Endothelial cell of umbilical vein (primary cell): ENCODE results near the gene TMEM273. TPM values are rescaled to one million over a fixed set of nuclear protein-coding genes. Genes with fewer than 3 reads are reported as not detected.

Experiments
- BruUV-seq: library from RNA; stranded (reverse); fragments of 400-500 nt; replicated peaks from 2 replicates; lab custom pipeline; 2021; lab: Mats Ljungman, UMichigan
- CTCF ChIA-PET: fragments of 300-600, 350-600 bp; sonication (Branson Sonifier 250); formaldehyde crosslinking; loops from one replicate; lab custom pipeline; 2021; ENCODE audit warnings: antibody characterized with exemption, inconsistent platforms; lab: Charles Lee
- POLR2A ChIA-PET: fragments of 300-600, 350-600 bp; sonication (Branson Sonifier 250); formaldehyde crosslinking; loops from one replicate; lab custom pipeline; 2021; ENCODE audit warnings: antibody characterized with exemption, inconsistent platforms; lab: Charles Lee
- DNase-seq: peaks from one replicate; pipeline ENCODE4 v3.0.0-alpha.2; 2011; ENCODE audit warnings: low read depth, low spot score
- FAIRE-seq: peaks from 2 replicates; lab custom pipeline; 2011; peaks lifted over from hg19 to GRCh38; lab: Jason Lieb, UNC
- H2AFZ ChIP-seq: 2 replicates; pipeline ENCODE4 v1.6.0; 2012; ENCODE audit warnings: low read depth, low read length, control low read depth, inconsistent platforms
- H3K27ac ChIP-seq: 2 replicates; pipeline ENCODE4 v1.5.1; 2011; ENCODE audit warnings: low read depth, mild to moderate bottlenecking, control low read depth, low read length, moderate library complexity; ENCODE audit not compliant: insufficient read depth
- H3K27me3 ChIP-seq, 2 experiments: 2 replicates each; pipeline versions ENCODE4 v1.6.0 to v1.6.1; 2011; ENCODE audit warnings: low read length in 2 of 2, mixed read lengths in 1 of 2; ENCODE audit not compliant: control insufficient read depth in 2 of 2, insufficient read depth in 2 of 2
- H3K36me3 ChIP-seq, 2 experiments: 2 replicates in 1 of 2; 3 replicates in 1 of 2; pipeline ENCODE4 v1.5.1; 2011; ENCODE audit warnings: low read length in 2 of 2, mild to moderate bottlenecking in 1 of 2, moderate library complexity in 1 of 2; ENCODE audit not compliant: control insufficient read depth in 2 of 2, insufficient read depth in 2 of 2; ENCODE audit errors: extremely low read depth in 1 of 2
- H3K4me1 ChIP-seq: 3 replicates; pipeline ENCODE4 v1.5.1; 2011; ENCODE audit warnings: mild to moderate bottlenecking, low read length; ENCODE audit not compliant: control insufficient read depth, insufficient read depth; ENCODE audit errors: extremely low read depth
- H3K4me2 ChIP-seq: 2 replicates; pipeline ENCODE4 v1.6.1; 2011; ENCODE audit warnings: low read length, control low read depth, mixed read lengths; ENCODE audit not compliant: insufficient read depth
- H3K4me3 ChIP-seq, 3 experiments: fragments of 200-600 bp in 1 of 3; sonication (generic), shearing (Covaris generic) in 1 of 3; replicated peaks in 1 of 3; 2 replicates each; pipeline ENCODE4 v1.5.1; 2011 to 2016; ENCODE audit warnings: control low read depth in 3 of 3, low read length in 3 of 3, mild to moderate bottlenecking in 2 of 3, inconsistent platforms in 1 of 3, low read depth in 1 of 3, moderate library complexity in 1 of 3; ENCODE audit not compliant: insufficient read depth in 1 of 3
- H3K79me2 ChIP-seq: 2 replicates; pipeline ENCODE4 v1.6.0; 2012; ENCODE audit warnings: low read length, inconsistent platforms; ENCODE audit not compliant: control insufficient read depth, insufficient read depth
- H3K9ac ChIP-seq: replicated peaks from 2 replicates; pipeline ENCODE3; 2011; ENCODE audit warnings: low read length, control low read depth; ENCODE audit not compliant: insufficient read depth; ENCODE audit errors: extremely low read depth
- H3K9me1 ChIP-seq: replicated peaks from 3 replicates; pipeline ENCODE4 v1.6.0; 2011; ENCODE audit warnings: mild to moderate bottlenecking, low read length; ENCODE audit not compliant: control insufficient read depth, insufficient read depth; ENCODE audit errors: extremely low read depth
- H3K9me3 ChIP-seq: replicated peaks from 2 replicates; pipeline ENCODE4 v1.5.1; 2012; ENCODE audit warnings: low read length, inconsistent platforms; ENCODE audit not compliant: control insufficient read depth, insufficient read depth
- H4K20me1 ChIP-seq: replicated peaks from 2 replicates; pipeline ENCODE3; 2011; ENCODE audit warnings: mild to moderate bottlenecking, low read length; ENCODE audit not compliant: control insufficient read depth, insufficient read depth; ENCODE audit errors: extremely low read depth
- CTCF ChIP-seq, 2 donors: IDR thresholded peaks; 1 replicate in 1 of 2; 2 replicates in 1 of 2; pipeline ENCODE4 v1.5.1; 2011; ENCODE audit warnings: low read length in 2 of 2, mild to moderate bottlenecking in 2 of 2, moderate library complexity in 2 of 2, control low read depth in 1 of 2, inconsistent platforms in 1 of 2, low read depth in 1 of 2; ENCODE audit not compliant: insufficient read depth in 1 of 2; ENCODE audit errors: extremely low read depth in 1 of 2
- EZH2 ChIP-seq: IDR thresholded peaks from 2 replicates; pipeline ENCODE4 v1.6.1; 2012; ENCODE audit warnings: borderline replicate concordance, low read depth, mild to moderate bottlenecking, moderate library complexity, low read length, inconsistent platforms; ENCODE audit not compliant: severe bottlenecking
- FOS ChIP-seq: IDR thresholded peaks from 2 replicates; pipeline ENCODE4 v1.6.1; 2011; ENCODE audit warnings: mild to moderate bottlenecking, low read length, moderate library complexity, borderline replicate concordance; ENCODE audit not compliant: insufficient read depth
- GATA2 ChIP-seq: IDR thresholded peaks from 2 replicates; pipeline ENCODE4 v1.7.0; 2011; ENCODE audit warnings: low read depth, mild to moderate bottlenecking, moderate library complexity, mixed read lengths, low read length; ENCODE audit not compliant: insufficient read length, insufficient read depth
- JUN ChIP-seq: IDR thresholded peaks from 2 replicates; pipeline ENCODE4 v1.6.1; 2011; ENCODE audit warnings: borderline replicate concordance, low read depth; ENCODE audit not compliant: insufficient read length, insufficient read depth
- MAX ChIP-seq: IDR thresholded peaks from 2 replicates; pipeline ENCODE4 v1.6.1; 2011; ENCODE audit not compliant: insufficient read depth, insufficient read length
- MYC ChIP-seq: IDR thresholded peaks from one replicate; pipeline ENCODE4 v1.6.1; 2011; ENCODE audit warnings: mild to moderate bottlenecking, low read depth, low read length
- POLR2A ChIP-seq: IDR thresholded peaks from 2 replicates; pipeline ENCODE4 v1.6.1; 2012; ENCODE audit warnings: low read depth, mild to moderate bottlenecking, control low read depth, low read length
- POLR2AphosphoS5 ChIP-seq: IDR thresholded peaks from 2 replicates; pipeline ENCODE4 v1.6.1; 2012; ENCODE audit warnings: low read depth, mild to moderate bottlenecking, control low read depth, low read length, moderate library complexity; ENCODE audit not compliant: insufficient read depth
- dilution Hi-C: fragments of 300-500 bp; cut with MboI; formaldehyde crosslinking; loops from one replicate; pipeline ENCODE4 v1.15.0; 2019; ENCODE audit warnings: low sequenced_read_pairs; ENCODE audit not compliant: extremely low pct_ligation_motif_present
- intact Hi-C: fragments of 100-400 bp; cut with micrococcal nuclease; formaldehyde crosslinking; loops from one replicate; pipeline ENCODE4 v1.10.0; 2022
- polyA plus RNA-seq, 4 experiments: library from polyadenylated mRNA; depleted of rRNA in 3 of 4; stranded (reverse) in 3 of 4; unstranded in 1 of 4; fragments of >200 nt; gene quantifications; 2 replicates each; pipeline versions ENCODE4 v1.2.1 to v1.2.3, GENCODE V29; 2011 to 2012; ENCODE audit warnings: missing spikeins in 1 of 4
- total RNA-seq: library from RNA; stranded (reverse); gene quantifications from 2 replicates; pipeline ENCODE4 v1.2.3, GENCODE V29; 2021

TMEM273 gene
- total and polyA plus RNA-seq, 2 donors (not counting 3 experiments of a cell fraction or from before 2014, with no cell fraction given), result 1.9 to 3.7 TPM

GRCh38 chr10:49112098-49112497, 76.1 kb downstream of the TMEM273 start:
- ChIA-PET POLR2A (no interaction called here), CTCF (interaction anchor here (1.5 kb wide), 1 partner anchor 295 kb away, joined by 3 read pairs; no protein-coding TSS in a partner anchor)
- Histone ChIP-seq H2AFZ (no peak overlapping the region), H3K36me3 (no peaks in the 10 kb centered on the region), H3K27me3 (peaks cover 10 to 22% of the 10 kb centered on the region in 2 experiments), H3K79me2 (no peaks in the 10 kb centered on the region), H3K4me2 (no peak overlapping the region), H3K9me3 (no peaks in the 10 kb centered on the region), H3K4me3 (no peak overlapping the region), H4K20me1 (no peaks in the 10 kb centered on the region), H3K9ac (no peak overlapping the region), H3K27ac (no peak overlapping the region), H3K4me1 (no peaks in the 10 kb centered on the region), H3K9me1 (no peaks in the 10 kb centered on the region)
- TF ChIP-seq CTCF (IDR thresholded peaks at IDR 0.05; ENCODE audit: extremely low read depth in 1 of 2, insufficient read depth in 1 of 2, low read depth in 1 of 2, low read length in 2 of 2), result no peak
- no peak for TF ChIP-seq POLR2AphosphoS5
- TF ChIP-seq MAX, result no peak
- no peak for TF ChIP-seq EZH2
- no peak for TF ChIP-seq MYC
- TF ChIP-seq JUN, result no peak
- no peak for TF ChIP-seq GATA2
- TF ChIP-seq POLR2A, result no peak
- TF ChIP-seq FOS, result no peak
- dilution Hi-C loops (no loop called here), intact Hi-C loops (no loop called here)
- no TSS peak for BruUV-seq
- FAIRE-seq, result no peak
- DNase-seq, result no peak
